Fibroblast of skin of left quadriceps (primary cell): ENCODE results near the gene TEX51.

Source experiments
- DNase-seq, 2 experiments: peaks; one replicate each; pipeline ENCODE4 v3.0.0-alpha.2; 2013; ENCODE audit warnings: low read depth in 2 of 2

The TEX51 gene

DNA sequence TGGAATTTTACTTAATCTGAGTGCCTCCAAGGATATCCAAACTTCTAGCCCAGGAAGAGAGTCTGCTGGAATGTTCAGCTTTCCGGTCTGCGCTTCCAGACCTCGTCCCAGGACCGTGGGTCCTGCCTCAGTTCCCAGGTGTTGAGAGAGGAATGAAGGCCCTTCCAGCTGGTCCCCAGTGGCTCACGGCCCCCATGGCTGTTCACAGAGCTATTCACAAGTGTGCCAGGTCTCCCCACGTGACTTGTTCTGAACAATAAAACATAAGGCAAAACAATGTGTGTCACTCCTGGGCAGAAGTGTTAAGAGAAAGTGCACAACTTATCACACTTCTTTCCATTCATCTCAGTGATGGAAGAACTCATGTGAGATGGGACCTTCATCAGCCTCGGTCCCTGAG is 20.1 kb upstream of the TEX51 start:
- DNase-seq: no peak

DNA sequence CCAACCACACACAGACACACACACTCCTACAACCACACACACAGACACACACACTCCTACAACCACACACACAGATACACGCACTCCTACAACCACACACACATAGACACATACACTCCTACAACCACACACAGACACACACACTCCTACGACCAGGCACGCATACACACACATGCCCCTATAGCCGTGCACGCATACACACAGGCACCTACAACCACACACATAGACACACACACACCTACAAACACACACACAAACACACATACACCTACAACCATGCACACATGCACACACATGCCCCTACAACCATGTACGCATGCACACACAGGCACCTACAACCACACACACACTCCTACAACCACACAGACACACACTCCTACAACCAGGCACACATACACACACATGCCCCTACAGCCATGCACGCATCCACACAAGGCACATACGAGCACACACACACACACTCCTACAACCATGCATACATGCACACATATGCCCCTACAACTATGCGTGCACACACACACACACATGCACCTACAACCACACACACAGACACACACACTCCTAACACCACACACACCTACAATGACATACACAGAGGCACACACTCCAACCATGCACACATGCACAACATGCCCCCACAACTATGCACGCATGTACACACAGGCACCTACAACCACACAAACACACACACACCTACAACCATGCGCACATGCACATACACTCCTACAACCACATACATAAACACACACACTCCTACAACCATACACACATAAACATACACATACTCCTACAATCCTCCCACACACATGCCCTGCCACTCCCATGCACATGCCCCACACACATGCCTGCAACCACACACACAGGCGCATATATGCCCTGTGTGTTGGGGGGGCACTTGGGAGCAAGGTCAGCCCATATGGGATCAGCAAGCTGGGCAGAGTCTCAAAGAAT is 19.1 kb upstream of the TEX51 start:
- DNase-seq: no peak

DNA sequence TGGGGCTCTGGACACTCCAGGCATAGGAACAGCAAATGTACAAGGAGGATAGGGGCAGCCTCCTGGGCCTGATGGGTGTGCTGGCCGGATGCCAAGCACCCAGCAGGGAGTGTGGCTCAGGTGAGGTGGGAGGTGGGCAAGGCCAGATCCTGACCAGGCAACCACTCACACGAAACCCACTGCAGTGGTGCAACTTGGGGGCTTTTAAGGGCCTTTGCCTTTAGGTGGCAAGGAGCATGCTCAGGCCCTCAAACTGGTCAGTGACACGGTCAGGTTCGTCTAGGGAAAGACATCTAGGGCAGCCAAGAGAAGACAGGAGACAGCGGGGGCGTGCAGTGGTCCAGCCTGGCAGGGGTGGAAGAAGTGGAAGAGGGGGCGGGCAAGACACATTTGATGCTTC is 18.4 kb upstream of the TEX51 start:
- DNase-seq: no peak

DNA sequence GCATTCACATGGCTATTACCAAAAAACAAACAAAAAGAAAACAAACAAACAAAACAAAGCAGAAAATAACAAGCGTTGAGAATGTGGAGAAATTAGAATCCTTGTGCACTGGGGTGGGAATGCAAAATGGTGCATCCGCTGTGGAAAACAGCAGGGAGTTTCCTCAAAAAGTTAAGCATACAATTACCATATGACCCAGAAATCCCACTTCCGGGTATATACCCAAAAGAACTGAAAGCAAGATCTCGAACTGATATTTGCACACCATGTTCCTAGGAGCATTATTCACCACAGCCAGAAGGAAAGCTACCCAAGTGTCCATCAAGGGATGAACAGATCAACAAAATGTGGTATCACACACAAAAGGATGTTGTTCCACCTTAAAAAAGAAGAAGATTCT is 17.9 kb upstream of the TEX51 start:
- no peak for DNase-seq

DNA sequence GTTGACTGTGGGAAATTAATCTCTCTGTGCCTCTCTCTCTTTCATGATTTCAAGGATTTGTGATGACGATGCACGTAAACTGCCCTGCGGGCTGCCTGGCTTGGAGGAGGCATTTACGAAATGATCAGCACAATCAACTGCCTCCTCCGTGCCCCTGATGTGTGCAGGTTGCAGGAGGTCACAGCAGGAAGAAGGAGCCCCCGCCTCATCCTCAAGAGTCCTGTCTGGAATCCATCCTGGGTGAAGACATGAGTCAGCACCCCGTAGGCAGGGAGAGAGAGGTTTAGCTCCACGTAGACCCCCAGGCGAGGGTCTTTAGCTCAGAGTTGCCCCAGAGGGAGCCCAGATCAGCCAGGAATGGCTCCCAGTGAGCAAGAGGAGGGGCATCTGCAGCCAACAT is 17.1 kb upstream of the TEX51 start:
- DNase-seq: no peak

DNA sequence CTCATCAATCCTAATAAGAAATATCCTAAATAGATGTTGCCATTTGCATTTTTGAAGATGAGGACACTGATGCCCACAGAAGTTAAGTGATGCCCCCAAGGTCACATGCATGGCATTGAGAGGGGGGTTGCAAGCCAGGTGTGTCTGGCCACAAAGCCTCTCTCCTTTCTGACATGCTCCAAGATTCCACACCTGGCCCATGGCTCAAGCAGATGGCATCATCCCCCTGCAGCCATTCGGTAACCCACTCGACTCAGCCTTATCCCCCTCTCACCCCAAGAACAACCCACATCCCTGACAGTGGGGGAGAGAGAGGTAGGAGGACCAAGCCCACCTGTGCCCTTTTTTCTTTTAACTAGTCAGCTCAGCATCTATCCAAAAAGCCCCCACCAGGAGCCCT is 16.5 kb upstream of the TEX51 start:
- no peak for DNase-seq

DNA sequence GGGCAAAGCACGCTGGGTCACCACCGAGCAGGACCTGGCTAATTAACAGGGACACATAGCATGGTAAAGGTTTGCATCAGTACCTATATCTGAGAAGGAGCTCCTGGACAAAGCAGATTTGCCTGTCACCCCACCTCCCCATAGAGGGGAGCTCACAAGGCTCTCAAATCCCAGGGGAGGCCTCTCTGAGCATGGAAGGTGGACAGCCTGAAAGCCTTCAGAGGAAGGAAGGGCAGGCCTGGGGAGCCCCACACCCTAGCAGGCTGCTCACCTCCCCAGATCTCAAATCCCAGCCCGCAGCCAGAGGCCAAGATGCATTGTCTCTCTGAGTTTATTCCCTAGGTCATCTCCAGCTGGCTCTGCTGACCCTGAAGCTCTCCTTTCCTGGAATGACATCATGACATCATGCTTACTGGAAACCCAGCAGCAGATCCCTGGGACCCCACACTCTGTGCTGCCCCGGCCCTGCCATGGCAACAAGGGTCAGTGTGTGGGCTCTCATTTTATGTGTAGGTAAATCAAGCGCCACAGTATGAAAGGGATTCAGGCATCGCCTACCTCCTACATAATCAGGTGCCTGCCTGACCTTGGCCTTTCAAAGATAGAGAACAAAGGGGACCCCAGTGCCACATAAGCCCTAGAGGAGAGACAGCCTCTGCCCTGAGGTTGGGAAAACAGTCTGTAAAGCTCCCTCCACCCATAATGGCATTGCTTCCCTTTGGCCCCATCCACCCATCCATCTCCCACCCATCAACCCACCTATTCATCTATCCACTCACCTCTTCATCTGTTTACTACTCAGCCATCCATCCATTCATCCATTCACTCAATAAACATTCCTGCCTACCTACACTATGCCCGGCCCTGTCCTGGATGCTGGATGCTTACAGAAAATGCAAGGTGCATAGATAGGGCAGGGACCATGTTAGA is 15.7 kb upstream of the TEX51 start:
- no peak for DNase-seq

DNA sequence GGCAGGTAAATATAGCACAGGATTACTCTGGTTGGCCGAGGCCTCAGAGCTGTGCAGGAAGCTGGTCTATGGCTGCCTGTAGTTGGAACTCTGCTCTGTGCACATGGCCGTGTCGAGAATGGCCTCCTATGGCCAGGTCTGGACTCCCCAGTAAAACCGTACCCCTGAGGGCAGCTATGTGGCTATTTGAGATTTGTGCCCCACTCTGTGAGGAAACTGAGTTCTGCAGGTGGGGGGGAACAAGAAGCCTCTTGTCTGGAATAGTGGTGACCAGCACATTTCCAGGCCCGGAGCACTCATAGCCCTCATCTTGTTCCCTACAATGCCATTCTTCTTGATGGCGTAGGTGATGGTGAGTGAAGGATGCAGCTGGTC is 15.0 kb upstream of the TEX51 start:
- DNase-seq: no peak

DNA sequence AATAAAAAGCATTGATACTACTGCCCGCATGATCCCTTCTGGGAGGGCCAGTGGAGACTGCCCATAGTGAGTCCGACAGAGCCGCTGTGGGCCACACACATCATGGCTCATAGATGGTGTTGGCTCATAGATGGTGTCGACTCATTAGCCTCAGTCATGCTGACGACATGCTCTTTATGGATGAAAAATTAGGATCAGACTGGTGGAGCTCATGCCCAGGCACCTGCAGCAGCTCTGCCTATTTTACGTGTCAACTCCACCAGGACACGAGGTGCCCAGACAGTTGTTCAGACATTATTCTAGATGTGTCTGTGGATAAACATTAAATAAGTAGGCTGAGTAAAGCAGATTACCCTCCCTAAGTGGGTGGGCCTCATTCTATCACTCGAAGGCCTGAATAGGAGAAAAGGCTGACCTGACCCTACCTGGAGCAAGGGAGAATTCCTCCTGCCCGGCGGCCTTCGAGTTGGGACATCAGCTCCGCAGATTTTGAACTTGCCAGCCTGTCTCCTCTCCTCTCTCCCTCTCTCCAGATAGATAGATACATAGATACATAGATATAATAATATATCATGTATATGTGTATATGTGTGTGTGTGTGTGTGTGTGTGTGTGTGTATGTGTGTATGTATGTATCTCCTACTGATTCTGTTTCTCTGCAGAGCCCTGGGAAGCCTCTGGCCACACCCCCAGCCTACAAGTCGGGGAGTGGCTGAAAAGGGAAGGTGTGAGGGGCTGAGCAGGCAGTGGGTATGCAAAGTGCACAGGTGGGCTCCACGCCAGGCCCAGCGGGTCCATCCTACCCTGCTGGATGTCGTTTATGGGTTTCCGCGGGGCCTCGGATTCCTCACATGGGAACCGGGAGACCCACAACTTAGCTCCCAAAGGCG is 13.6 kb upstream of the TEX51 start:
- DNase-seq: no peak

DNA sequence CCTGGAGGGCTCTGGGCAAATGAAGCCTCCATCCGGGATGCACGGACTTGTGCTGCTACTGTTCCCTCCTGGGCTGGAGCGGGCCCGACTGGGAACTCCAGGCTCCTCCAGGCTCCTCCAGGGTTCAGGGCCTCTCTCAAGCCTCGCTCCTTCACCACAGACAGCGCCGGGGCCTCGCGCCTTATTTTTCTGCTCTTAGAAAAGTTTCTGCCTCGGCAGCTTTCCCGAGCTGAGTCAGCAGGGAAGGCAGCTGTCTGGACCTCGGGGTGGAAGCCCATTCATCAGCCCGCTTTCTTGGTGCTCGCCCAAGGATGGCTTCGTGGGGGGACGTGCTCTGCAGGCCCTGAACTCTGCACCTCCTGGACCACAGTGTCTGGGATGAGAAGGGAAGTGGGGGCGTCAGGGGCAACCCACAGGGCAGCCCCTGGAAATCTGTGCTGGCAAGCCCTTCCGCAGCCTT is 12.9 kb upstream of the TEX51 start:
- DNase-seq: no peak

DNA sequence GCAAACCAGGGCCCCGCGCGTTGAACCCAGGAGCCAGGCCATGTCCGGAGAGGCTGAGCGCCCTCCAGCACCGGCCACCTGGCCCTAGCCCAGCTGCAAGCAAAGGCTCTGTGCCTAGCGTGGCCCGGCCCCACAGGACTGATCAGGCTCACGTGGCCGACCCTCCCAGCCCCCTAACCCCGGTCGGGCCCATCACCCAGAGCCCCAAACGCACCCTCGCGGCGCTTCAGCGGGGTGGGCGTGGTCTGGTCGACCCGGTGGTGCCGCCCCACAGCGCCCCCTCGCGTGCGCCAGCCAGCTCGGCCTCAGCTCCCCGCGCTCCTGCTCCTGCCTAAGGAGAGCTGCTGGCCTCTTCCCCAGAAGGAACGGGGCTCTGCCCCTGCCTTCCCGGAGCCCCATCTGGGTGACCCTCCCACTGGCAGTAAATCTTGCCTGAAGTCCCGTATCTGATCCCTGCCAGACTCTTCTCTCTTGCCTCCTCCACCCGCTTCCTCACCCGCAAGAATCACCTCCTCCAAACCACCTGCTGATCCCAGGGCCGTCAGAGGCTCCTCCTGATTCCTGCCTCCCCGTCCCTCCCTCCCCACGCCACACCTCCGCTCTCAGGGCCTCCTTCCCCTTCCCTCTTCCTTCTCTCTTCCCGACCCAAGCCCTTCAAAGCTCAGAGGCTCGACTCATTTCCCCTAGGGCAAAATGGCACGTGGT is 12.3 kb upstream of the TEX51 start:
- DNase-seq: no peak

DNA sequence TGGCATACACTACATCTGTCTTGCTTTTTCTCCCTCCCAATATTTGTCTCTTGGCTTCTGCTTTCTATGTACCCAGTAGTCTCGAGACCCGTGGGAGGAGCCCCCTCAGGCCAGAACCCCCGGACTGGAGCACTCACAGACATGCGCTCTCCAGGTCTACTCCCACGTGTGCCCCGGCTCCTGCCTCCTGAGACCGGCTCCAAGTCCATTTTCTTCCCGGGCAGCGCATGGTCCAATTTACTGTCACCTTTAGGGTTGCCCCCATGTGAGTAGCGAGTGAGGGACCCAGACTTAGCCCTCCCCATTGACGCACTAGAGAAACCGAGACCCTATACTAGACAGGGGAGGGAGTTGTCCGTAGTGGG is 11.8 kb upstream of the TEX51 start:
- no peak for DNase-seq

DNA sequence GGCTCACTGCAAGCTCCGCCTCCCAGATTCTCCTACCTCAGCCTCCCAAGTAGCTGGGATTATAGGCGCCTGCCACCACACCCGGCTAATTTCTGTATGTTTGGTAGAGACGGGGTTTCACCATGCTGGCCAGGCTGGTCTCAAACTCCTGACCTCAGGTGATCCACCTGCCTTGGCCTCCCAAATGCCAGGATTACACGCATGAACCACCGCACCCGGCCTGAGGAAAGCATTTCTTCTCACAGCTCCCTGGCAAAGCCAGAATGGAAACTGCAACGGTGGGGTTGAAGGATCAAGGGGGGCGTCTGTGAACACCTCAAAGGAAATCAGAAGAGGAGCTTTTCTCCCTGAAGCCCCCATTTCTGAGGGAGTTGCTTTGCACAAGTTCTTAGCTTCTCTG is 11.2 kb upstream of the TEX51 start:
- no peak for DNase-seq

DNA sequence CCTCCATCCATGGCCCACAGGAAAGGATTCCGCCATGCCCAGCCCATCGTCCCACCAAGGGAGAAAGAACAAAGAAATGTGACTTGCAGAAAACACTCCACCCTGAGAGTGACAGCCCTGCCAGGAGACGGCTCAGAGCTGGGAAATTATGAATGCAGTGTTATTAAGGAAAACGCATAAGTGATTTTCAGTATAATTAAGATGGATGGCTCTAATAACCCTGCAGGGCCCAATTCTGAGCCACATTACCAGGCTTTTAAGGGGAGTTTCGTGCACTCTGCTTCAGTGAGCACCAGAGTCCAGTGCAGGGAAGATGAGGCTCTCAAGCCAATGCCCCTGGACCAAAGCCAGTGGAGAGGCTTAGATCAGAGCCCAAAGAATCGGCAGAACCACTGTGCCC is 10.6 kb upstream of the TEX51 start:
- DNase-seq: no peak

DNA sequence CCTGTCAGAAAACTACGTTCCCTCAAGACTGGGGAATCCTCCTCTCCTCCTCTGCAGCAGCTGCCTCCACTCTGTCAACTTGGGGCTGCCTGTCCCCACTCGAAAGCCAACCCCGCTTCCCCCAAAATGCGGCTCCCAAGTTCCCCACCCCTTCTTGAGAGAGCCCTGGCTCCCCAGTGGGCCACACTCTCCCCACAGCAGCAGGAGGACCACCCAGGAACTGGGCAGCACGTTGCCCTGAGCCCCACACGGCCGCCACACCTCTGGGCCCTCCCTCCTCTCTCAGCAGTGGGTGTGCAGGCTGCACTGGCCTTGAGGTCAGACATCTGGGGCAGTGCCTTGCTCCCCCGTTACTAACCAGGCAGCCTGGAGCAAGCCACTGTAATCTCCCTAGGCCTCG is 9.6 kb upstream of the TEX51 start:
- no peak for DNase-seq

DNA sequence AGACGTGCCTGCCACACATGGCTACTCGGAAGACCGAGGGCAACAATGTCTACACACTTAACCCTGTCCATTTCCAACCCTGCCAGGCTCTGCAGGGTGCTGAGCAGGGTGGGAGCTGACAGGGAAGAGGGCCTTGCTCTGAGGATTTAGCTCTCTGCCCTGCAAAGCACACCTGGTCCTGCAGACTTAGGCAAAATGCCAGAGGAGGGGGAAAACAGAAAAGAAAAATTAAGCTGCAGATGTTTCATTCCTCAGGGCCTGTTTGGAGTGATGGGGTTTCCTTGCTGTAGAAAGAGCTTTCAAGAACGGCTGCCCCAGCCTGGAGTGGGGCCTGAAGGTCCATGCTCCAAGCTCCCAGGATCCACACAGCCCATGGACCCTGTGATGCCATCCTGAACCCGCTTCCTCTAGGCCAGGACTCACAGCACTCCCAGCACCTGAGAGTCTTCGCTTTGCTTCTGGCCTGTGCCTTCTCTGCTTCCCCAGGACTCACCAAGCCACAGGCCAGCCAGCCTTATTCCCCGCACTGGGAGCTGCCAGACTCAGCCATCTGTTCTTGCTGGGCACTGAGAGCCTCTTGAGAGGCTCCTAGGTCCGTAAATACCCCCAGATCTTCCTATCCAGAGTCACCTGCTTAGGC is 9.1 kb upstream of the TEX51 start:
- no peak for DNase-seq

DNA sequence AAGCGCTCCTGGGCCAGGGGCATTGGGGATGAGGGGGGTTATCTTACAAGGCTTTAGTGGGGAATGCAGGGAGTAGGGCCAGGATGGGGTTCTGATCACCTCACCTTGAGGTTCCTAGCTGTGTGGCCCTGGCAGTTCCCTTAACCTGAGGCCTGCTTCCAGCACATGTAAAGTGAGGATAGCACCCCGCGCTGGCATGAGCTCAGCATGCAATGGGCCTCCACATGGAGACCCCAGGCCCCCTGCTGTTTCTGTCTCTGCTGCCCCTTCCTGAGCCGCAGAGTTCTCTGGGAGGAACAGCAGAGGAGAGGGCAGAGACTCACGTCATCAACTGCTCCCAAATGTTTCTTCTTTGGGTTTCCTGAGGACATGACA is 8.6 kb upstream of the TEX51 start:
- no peak for DNase-seq

DNA sequence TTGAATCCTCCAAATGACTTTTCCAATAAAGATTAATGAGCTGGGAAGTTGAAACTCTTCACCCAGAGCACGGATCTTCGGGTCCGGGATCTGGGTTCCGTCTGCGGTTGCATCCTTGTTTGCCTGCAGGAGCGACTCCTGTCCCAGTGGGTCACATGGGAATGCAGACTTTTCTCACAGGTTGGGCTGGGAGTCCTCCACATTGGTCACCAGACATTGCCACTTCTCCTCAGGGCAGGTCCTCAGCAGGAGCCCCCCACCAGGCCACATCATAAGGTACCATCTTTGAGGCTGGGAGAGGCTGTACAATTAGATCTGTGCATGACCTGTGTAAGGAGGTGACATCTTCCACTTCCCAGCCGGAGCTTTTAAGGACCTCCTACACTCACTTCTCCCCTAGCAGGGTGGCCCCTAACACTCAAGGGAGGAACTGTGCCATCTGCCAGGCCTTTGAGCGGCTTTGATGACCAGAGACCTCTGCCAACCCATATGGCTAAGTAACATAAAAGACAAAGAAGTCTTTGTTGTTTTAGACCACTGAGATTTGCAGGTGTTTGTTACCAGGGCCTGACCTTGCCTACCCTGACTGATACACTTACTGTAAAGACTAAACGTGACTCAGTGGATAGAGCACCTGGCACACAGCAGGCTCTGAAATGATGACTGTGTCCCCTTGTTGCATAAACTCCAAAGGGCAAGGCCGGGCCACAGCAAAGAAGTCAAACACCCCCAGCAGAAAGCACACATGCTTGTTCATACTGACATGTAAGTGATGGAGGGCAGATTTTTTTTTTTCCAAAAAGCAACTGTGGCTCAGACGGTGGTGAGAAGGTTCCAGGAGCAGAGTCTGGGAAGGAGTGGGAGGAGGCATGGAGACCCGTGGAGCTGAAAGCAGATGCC is 7.9 kb upstream of the TEX51 start:
- DNase-seq: no peak

DNA sequence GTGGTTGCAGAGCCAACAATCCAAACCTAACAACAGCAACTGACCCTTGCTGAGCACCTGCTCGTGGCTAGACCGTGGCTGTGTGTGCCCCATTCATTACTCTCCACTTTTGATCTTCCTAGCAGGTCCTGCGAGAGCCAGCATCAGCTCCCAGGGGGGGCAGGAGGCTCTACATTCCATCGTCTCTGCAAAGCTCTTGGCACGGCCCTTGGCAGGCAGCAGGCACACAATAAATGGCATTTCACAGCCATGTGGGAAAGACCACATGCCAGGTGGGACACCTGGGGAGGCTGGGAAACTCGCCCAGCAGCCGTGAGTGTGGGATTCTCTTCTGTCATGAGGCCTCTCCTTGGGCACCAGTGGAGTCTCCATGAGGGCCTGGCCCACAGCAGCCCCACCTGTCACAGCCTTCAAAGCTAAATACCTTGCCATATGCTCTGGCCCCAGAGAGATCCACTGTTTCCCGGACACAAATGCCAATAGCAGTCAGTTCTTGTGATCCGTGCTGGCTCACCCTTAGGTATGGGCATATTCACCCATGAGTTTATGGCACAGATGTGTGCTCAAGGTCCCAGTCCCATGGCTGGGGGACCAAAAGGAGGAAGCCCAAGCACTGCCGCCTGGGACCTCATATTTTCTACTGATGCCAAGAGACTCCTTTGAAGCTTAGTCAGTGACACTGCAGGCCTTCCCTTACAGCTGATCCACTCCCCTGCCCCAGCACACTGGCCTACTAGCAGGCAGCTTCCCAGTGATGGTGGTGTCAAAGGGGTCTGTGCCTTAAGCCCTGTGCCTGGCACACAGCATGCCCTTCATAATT is 6.8 kb upstream of the TEX51 start:
- DNase-seq: no peak
